Fibroblast of lung (primary cell): ENCODE results near the gene ERVW-1. TPM values are rescaled to one million over a fixed set of nuclear protein-coding genes. Genes with fewer than 3 reads are reported as not detected.

Source experiments
- DNase-seq, 2 donors: peaks; one replicate each; pipeline versions ENCODE4 v3.0.0 to v3.0.0-alpha.2; 2010; ENCODE audit warnings: low read depth in 2 of 2
- H2AFZ ChIP-seq: 2 replicates; pipeline ENCODE4 v1.5.1; 2012; ENCODE audit warnings: low read length, control low read depth, inconsistent platforms
- H3K27ac ChIP-seq: 2 replicates; pipeline ENCODE4 v1.5.1; 2011; ENCODE audit warnings: low read length, control low read depth; ENCODE audit not compliant: insufficient read depth
- H3K27me3 ChIP-seq: 2 replicates; pipeline ENCODE4 v1.5.1; 2011; ENCODE audit warnings: mild to moderate bottlenecking, low read length; ENCODE audit not compliant: control insufficient read depth, insufficient read depth
- H3K36me3 ChIP-seq: 2 replicates; pipeline ENCODE4 v1.5.1; 2011; ENCODE audit warnings: low read length; ENCODE audit not compliant: control insufficient read depth, insufficient read depth
- H3K4me1 ChIP-seq: 2 replicates; pipeline ENCODE4 v1.5.1; 2011; ENCODE audit warnings: low read length; ENCODE audit not compliant: control insufficient read depth, insufficient read depth; ENCODE audit errors: extremely low read depth
- H3K4me2 ChIP-seq: 2 replicates; pipeline ENCODE4 v1.5.1; 2011; ENCODE audit warnings: low read length, control low read depth; ENCODE audit not compliant: insufficient read depth; ENCODE audit errors: extremely low read depth
- H3K4me3 ChIP-seq, 4 experiments: fragments of 200-600 bp in 1 of 4; sonication (generic) in 1 of 4; replicated peaks in 1 of 4; 2 replicates each; pipeline ENCODE4 v1.5.1; 2011 to 2016; ENCODE audit warnings: low read length in 4 of 4, low read depth in 3 of 4, mild to moderate bottlenecking in 3 of 4, control low read depth in 2 of 4, inconsistent platforms in 1 of 4, mixed read lengths in 1 of 4; ENCODE audit not compliant: insufficient read depth in 1 of 4; ENCODE audit errors: control extremely low read depth in 1 of 4
- H3K79me2 ChIP-seq: 2 replicates; pipeline ENCODE4 v1.5.1; 2012; ENCODE audit warnings: mild to moderate bottlenecking, low read length, inconsistent platforms; ENCODE audit not compliant: control insufficient read depth, insufficient read depth
- H3K9ac ChIP-seq: 2 replicates; pipeline ENCODE4 v1.5.1; 2011; ENCODE audit warnings: mild to moderate bottlenecking, low read length, control low read depth; ENCODE audit not compliant: insufficient read depth
- H3K9me3 ChIP-seq: 2 replicates; pipeline ENCODE4 v1.5.1; 2012; ENCODE audit warnings: low read depth, low read length; ENCODE audit not compliant: control insufficient read depth, insufficient read depth
- H4K20me1 ChIP-seq: 2 replicates; pipeline ENCODE4 v1.5.1; 2011; ENCODE audit warnings: low read length; ENCODE audit not compliant: control insufficient read depth, insufficient read depth; ENCODE audit errors: extremely low read depth
- CTCF ChIP-seq, 2 donors: IDR thresholded peaks in 1 of 2; conservative IDR thresholded peaks in 1 of 2; 1 replicate in 1 of 2; 2 replicates in 1 of 2; pipeline ENCODE4 v1.5.1; 2011 to 2012; ENCODE audit warnings: low read length in 2 of 2, control low read depth in 1 of 2, inconsistent platforms in 1 of 2, low read depth in 1 of 2, mild to moderate bottlenecking in 1 of 2
- EZH2 ChIP-seq: IDR thresholded peaks from 2 replicates; pipeline ENCODE4 v1.5.1; 2012; ENCODE audit warnings: low read length, control low read depth, mild to moderate bottlenecking; ENCODE audit errors: missing control alignments
- polyA plus RNA-seq, 2 donors: library from polyadenylated mRNA; depleted of rRNA in 1 of 2; stranded (reverse) in 1 of 2; unstranded in 1 of 2; fragments of >200 nt; gene quantifications; 2 replicates each; pipeline ENCODE4 v1.2.1, GENCODE V29; 2011 to 2012; ENCODE audit warnings: missing spikeins in 1 of 2
- total RNA-seq: library from RNA; depleted of rRNA; stranded (reverse); fragments of >200 nt; gene quantifications from 2 replicates; pipeline ENCODE4 v1.2.1, GENCODE V29; 2014

Gene ERVW-1
- total and polyA plus RNA-seq, 2 donors (not counting 1 experiment from before 2014, with no cell fraction given), result not detected

DNA sequence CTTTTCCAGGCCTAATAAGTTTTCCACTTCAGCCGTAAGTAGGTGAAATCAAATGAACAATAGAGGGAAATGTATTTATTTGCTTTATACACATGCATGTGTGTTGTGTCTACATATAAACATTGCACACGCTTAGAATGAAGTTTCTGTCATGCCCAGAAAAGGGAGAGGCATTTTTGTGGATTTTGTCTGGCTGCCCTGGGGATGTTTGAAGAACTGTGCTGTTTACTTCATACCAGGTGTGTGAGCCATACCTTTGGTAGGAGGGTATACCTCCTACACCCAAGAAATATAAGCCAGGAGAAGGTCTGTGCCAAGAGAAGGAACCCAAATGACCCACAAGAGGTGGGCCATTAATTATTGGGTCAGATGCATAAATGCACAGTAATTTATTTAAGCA, 17.6 kb downstream of the ERVW-1 start:
- Histone ChIP-seq H3K4me1 (no peaks in the 10 kb centered on the region), H4K20me1 (no peaks in the 10 kb centered on the region), H3K4me3 (no peak overlapping the region), H3K9ac (no peak overlapping the region), H3K9me3 (no peaks in the 10 kb centered on the region), H3K36me3 (peaks cover 2% of the 10 kb centered on the region), H2AFZ (no peak overlapping the region), H3K79me2 (no peaks in the 10 kb centered on the region), H3K27me3 (no peaks in the 10 kb centered on the region), H3K27ac (no peak overlapping the region), H3K4me2 (no peak overlapping the region)
- DNase-seq, result no peak
- TF ChIP-seq EZH2, result no peak
- TF ChIP-seq CTCF (conservative IDR thresholded peaks at IDR 0.05 in 1 of 2, IDR thresholded peaks at IDR 0.05 in 1 of 2; ENCODE audit: low read depth in 1 of 2, low read length in 2 of 2), result no peak

DNA sequence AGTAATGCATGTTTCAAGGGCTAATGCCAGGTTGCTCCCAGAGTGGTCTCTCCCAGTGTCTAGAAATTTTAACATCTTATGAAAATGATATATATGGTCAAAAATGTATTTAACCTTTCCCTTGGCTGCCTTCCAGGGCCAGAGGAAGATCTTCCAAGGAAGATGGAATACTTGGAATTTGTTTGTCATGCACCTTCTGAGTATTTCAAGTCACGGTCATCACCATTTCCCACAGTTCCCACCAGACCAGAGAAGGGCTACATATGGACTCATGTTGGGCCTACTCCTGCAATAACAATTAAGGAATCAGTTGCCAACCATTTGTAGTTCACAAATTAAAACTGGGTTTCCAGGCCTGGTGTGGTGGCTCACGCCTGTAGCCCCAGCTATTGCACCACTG, 21.5 kb downstream of the ERVW-1 start:
- Histone ChIP-seq H3K9ac (no peak overlapping the region), H3K4me3 (no peak overlapping the region), H3K4me2 (no peak overlapping the region), H2AFZ (no peak overlapping the region), H3K79me2 (no peaks in the 10 kb centered on the region), H3K36me3 (peaks cover 10% of the 10 kb centered on the region), H3K27me3 (no peaks in the 10 kb centered on the region), H4K20me1 (no peaks in the 10 kb centered on the region), H3K4me1 (no peaks in the 10 kb centered on the region), H3K27ac (no peak overlapping the region), H3K9me3 (no peaks in the 10 kb centered on the region)
- DNase-seq, result peak in 1 of 2 donors; percentile 33
- TF ChIP-seq CTCF (conservative IDR thresholded peaks at IDR 0.05 in 1 of 2, IDR thresholded peaks at IDR 0.05 in 1 of 2; ENCODE audit: low read depth in 1 of 2, low read length in 2 of 2) (no peak), EZH2 (no peak)

DNA sequence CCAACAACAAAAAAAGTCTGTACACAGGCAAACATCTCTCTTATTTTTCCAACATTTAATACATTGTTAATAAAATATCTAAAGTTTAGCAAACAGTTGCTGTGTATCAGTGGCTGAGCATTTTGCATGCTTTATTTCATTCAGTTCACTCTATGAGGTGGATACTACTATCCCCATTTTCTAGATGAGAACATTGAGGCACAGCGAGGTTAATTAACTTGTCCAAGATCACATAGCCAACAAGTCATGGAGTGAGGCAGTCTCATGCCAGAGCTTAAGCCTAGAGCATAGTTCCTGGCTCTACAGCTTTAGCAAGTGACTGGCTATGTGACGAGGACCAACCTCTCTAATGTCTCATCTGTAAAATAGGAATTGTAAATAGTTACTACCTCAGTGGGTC, 26.1 kb downstream of the ERVW-1 start:
- Histone ChIP-seq H3K4me1 (peaks cover 2% of the 10 kb centered on the region), H3K9me3 (no peaks in the 10 kb centered on the region), H3K79me2 (peaks cover 11% of the 10 kb centered on the region), H3K27ac (no peak overlapping the region), H3K4me3 (no peak overlapping the region), H3K36me3 (peaks cover 13% of the 10 kb centered on the region), H3K27me3 (no peaks in the 10 kb centered on the region), H2AFZ (no peak overlapping the region), H3K9ac (no peak overlapping the region), H3K4me2 (no peak overlapping the region), H4K20me1 (no peaks in the 10 kb centered on the region)
- DNase-seq, result no peak
- TF ChIP-seq EZH2, result no peak
- TF ChIP-seq CTCF (conservative IDR thresholded peaks at IDR 0.05 in 1 of 2, IDR thresholded peaks at IDR 0.05 in 1 of 2; ENCODE audit: low read depth in 1 of 2, low read length in 2 of 2), result no peak
